GM21825 (cell line): Measurements from ENCODE around the gene GNAI3.
"Not testable (repeated sequence)": the region's sequence is repeated elsewhere in the genome, so short reads cannot be mapped to it uniquely, and the experiment has no call there.

ENCODE experiments used
- ATAC-seq: cut with Tn5 transposase; IDR thresholded peaks from one replicate; pipeline ENCODE4 v1.9.1; 2021; ENCODE audit warnings: mild to moderate bottlenecking, moderate library complexity; ENCODE audit not compliant: unreplicated experiment

The GNAI3 gene

GRCh38 chr1:109657395-109657794, 109.0 kb downstream of the GNAI3 start:
- ATAC-seq, result no peak

DNA sequence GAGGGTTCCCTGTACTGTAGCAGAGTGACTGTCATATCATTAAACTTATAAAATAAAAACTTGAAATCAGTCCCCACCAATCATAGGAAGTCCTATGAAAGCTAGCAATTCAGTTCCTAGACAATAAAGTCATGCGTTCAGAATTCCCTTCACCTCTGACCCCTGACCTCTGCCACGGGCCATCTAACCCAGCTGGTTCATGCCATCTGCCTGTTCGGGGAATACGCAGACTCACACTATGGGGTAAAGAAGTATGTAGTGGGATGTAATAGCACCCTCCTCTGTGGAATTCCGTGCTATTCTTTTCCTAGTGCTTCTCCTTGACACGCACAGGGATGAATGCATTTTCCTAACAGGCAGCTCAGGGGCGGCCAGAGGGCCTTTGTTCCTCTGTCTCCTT, 109.6 kb downstream of the GNAI3 start:
- no peak for ATAC-seq

- no peak for ATAC-seq
Measured at GRCh38 chr1:109658533-109659042, 110.2 kb downstream of the GNAI3 start.

DNA sequence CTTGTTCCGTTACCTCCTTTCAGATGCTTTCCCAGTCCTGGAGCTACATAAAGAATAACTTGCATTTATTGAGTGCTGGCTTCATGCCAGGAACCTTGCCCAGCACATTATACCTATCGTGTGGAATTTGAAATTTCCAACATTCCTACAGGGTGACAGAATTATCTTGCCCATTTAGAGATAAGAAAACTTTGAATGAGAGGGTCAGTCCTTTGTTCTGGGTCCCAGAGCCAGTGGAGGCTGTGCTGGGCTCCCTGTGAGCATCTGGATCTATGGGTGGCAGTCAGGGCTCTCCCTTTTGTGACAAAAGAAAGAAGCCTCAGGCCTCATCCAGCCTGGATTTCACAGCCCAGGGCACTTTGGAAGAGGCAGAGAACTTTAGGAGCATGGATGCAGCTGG, 110.7 kb downstream of the GNAI3 start:
- no peak for ATAC-seq

DNA sequence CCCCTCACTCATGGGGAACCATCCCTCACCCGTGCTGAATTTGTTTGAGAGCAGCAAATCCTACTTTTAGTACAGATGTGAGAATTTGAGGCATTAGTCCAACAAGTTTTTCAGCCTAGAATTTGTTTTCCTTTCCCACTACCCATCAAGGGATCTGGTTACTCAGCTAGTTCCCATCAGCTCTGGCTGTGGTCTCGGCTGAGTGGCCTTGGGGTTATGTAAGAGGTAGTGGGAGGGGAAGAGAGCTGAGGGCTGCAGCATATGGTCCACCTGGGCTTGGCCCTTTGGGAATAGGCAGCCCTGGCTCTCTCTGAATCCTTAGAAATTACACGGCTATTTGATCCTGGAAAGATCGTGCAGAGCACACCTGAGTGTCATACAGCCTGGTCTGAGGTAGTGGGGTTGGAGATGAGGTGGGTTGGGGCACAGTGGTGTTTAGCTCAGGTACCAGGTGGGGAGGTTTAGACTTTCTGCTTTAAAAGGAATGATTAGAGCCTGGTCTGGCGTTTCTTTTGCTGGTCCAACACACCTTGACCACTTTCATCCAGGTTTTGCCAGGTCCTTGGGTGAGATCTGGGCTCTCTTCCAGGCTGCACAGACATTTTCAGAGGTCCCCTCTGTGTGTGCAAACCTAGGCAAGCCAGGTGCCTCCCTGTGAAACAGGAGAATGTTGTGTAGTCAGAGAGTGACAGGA, 111.7 kb downstream of the GNAI3 start:
- no peak for ATAC-seq

GRCh38 chr1:109660691-109661026, 112.2 kb downstream of the GNAI3 start:
- ATAC-seq, result not testable (repeated sequence)

GRCh38 chr1:109661391-109661790, 113.0 kb downstream of the GNAI3 start:
- ATAC-seq, result no peak

GRCh38 chr1:109664671-109665070, 116.3 kb downstream of the GNAI3 start:
- no peak for ATAC-seq

GRCh38 chr1:109667452-109668122, 119.2 kb downstream of the GNAI3 start, which contains the start of gene GSTM2:
Gene GSTM2 (plus strand): TSS chr1:109668057. CDS start chr1:109668116, 59 bp downstream.
- ATAC-seq, result peak; percentile 93
